GM19324 (cell line): Measurements from ENCODE around the gene KCNN2.
"Not testable (repeated sequence)": the region's sequence is repeated elsewhere in the genome, so short reads cannot be mapped to it uniquely, and the experiment has no call there.

ENCODE experiments used
- ATAC-seq: cut with Tn5 transposase; IDR thresholded peaks from one replicate; pipeline ENCODE4 v1.9.1; 2021; ENCODE audit warnings: mild to moderate bottlenecking, moderate library complexity; ENCODE audit not compliant: unreplicated experiment, low FRiP score

The KCNN2 gene

GRCh38 chr5:114418176-114419066, 56.6 kb downstream of the KCNN2 start:
- peak; percentile 86 for ATAC-seq

- ATAC-seq: peak; percentile 19
These were observed 57.2 kb downstream of the KCNN2 start for GRCh38 chr5:114419067-114419388.

DNA sequence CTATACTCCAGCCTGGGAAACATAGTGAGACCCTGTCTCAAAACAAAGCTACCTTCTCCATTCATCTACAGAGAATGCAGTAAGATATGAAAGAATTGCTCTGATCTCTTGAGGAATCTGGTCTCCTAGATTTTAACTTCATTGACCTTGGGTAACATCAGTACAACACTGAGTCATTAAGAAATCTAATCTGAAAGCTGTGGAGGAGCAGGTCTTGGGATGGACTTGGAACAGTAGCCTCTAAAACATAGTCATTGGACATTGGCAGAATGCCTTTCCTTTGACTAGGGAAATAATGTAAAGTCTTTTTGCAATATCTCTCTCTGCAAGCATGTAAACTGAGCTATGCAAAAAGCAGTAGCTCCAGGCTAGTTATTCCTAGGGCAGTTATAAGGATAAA, 58.1 kb downstream of the KCNN2 start:
- no peak for ATAC-seq

DNA sequence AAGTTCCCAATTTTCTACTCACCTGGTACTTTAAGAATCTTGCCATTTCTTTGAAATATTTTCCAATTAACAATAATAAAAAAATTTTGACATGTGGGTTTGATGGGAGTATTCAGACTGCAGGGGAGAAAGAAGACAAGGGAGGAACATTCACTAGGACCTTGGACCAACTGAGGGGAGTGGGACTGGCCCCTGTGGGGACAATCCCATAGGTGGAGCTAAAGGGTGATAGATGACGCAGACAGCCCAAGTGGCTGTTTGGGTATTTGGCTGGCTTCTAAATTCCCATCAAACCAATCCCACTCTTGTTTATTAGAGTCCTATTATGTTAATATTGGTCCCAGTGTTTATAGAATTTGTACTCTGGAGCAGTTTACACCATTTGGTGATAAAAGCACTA, 65.3 kb downstream of the KCNN2 start:
- ATAC-seq: no peak

DNA sequence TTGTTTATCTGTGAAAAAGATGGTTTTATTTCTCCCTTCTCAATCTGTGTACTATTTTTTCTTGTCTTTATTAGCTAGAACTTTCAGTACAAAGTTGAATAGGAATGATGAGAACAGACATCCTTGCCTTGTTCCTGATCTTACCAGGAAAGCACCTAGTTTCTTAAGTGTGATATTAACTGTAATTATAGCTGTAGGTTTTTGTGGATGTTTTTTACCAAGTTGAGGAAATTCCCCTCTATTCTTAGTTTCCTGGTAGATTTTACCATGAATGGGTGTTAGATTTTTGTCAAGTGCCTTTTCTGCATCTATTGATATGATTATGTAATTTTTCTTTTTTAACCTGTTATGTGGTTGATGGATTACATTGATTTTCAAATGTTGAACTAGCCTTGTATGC, 68.7 kb downstream of the KCNN2 start:
- ATAC-seq: no peak

GRCh38 chr5:114432684-114433083, 70.8 kb downstream of the KCNN2 start:
- not testable (repeated sequence) for ATAC-seq

DNA sequence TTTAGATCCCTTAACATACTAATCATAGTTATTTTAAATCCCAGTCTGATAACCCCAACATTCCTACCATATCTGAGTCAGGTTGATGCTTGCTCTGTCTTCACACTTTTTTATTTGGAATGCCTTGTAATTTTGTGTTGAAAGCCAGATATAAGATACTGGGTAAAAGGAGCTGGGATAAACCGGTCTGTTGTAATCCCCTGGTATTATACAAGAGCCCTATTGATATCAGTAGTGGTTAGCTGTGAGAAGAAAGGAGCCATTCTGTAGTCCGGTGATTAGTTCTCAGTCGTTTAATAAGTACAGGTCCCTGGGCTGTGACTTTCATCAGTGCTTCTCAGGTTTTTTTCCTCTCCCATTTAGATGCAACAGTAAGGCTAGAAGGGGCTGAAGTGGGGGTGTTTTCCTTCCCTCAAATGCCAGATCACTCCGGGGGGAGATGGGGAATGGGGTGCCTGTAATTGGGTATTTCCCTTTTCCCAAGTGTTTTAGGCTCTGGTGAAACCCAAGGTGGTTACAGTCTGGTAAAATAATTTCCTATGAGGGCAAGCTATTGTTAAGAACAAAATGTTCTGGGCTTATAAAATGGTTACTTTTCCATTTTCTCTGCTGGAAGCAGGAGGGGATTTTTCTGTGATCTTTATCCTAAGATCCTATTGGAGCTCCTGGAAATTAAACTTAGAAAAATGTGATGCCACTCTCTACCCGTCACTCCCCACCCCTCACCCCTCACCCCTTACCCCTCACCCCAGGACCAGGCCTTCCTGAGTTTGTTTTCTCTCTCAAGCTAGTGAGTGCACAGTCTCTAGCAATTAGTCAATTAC, 72.7 kb downstream of the KCNN2 start:
- ATAC-seq: no peak

DNA sequence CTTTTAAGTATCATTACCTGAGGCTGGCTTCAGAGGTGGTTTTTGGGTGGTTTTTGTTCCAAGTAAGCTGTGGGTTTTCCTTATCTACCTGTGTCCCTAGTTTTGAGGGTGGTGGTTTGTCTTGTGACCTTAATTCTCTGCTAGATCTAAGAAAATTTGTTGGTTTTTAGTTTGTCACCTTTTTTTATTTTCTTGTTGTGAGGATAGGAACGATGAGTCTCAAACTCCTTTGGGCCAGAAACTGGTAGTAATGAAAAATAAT, 73.3 kb downstream of the KCNN2 start:
- no peak for ATAC-seq

DNA sequence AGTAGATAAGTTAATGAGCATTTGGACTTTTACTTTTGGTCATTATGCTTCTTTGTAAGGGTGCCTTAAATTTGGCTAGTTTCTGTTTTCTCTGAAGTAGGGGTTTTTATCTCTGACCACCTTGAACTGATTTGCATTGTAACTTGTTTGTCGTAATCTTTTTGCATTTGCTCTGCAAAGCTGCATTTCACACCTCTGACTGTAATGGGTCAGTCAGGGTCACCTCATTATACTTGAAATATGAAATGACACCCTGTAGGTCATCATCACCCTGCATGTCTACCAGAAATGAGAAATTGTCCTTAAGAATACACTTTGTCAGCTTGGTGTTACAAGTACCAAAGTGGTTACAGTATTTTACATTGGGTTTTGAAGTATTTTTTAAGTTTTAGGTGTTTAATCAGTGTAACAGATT, 74.0 kb downstream of the KCNN2 start:
- peak; percentile 92 for ATAC-seq

- no peak for ATAC-seq
These were observed 76.1 kb downstream of the KCNN2 start for GRCh38 chr5:114437936-114438335.

GRCh38 chr5:114438471-114438870, 76.6 kb downstream of the KCNN2 start:
- ATAC-seq: no peak

- ATAC-seq: no peak
These were observed 85.4 kb downstream of the KCNN2 start for GRCh38 chr5:114447084-114447773.

DNA sequence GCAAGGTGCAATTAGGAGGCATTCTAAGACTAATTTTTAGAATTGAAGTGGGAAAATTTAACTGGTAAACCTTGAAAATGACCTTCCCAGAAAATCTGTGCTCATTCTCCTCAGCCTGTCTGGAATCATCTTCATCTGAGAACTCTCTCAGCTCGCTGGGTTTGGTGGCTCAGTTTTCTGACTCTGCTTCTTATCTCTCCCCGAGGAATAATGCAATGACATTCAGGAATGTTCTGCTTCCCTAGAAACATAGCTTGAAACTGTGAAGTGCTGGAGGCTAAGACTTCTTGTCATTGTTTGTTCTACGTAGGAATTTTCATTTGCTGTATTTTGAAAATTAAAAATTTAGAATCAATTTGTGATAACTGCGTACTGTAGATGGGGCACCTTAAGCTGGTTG, 86.6 kb downstream of the KCNN2 start:
- ATAC-seq: no peak

- ATAC-seq: peak; percentile 97
These were observed 88.1 kb downstream of the KCNN2 start for GRCh38 chr5:114449860-114450421.

DNA sequence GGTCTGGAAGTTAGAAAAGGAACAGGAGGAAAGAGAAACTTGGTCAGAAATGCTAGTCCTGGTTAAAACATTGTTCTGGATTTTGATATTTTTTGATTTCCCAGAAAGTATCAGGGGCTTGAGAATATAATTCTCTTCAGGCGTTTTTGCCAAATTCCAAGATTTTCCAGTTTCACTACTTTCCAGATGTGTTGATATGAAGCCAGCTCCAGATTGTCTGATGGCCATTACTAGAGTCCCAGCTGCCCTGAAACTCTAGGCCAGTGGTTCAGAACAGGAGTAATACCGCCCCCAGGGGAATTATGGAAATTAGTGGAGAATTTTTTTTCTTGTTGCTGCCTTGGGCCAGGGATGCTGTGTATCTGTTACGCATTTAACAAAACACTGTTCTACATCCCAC, 88.6 kb downstream of the KCNN2 start:
- ATAC-seq: no peak

GRCh38 chr5:114458726-114459125, 96.9 kb downstream of the KCNN2 start:
- no peak for ATAC-seq

DNA sequence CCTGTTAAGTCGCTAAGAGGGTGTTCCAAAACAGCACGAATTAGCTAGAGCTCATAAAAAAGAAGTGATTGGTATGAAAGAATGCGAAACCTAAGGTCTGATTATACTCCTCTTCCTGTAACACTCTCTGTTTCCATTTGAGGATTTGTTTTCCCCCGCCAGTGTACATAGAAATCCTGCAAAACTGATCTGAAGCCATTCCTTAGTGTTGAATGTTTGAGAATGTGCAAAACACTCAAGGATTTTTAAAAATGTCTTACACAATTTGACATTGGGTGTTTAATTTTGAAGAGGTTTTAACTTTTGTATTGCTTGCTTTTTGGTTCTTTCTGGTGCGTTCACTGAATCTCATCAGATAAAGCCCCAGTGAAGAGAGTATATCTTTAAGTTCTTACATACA, 105.3 kb downstream of the KCNN2 start:
- ATAC-seq: no peak

GRCh38 chr5:114467729-114468128, 105.9 kb downstream of the KCNN2 start:
- ATAC-seq: no peak

DNA sequence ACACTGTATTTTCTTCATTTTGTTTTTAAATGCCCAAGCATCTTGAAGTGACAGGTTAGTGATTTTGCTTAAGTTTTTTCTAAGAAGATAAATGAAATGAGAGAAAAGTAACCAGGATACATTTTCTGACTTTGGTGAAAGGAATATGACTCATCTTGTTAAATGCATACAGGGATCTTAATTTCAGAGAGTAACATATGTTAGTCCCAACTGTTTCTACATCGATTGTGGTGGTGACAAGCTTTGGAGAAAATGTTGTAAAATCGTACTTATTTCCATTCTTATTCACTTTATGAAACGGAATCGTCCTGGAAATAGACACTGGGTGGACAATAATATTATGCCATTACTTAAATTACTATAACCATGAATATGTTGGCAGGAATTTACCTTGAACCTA, 107.5 kb downstream of the KCNN2 start:
- no peak for ATAC-seq

DNA sequence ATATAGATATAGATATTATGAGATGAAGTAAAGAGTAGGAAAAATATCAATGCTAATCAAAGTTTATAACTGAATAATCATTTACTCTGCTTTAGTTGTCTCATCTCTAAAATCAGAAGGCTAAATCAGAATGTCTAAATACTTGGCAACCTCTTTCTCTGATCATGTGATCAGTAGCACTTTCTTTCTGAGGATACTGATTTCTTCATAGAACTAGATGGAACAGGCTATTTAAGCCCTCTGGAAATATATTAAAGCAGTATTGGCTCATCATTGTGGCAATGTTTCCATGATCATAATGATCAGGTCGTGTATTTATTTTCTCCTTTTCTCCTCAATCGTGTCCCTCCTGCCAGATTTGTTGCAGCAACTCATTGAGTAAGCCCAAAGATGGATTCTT, 109.7 kb downstream of the KCNN2 start:
- no peak for ATAC-seq

GRCh38 chr5:114473541-114473940, 111.7 kb downstream of the KCNN2 start:
- no peak for ATAC-seq
